22Rv1 (cell line): ENCODE data around the gene DUXB.

ENCODE experiments used
- CTCF ChIP-seq: fragments of 450-650 bp; IDR thresholded peaks from 2 replicates; pipeline ENCODE4 v1.5.1; 2017; ENCODE audit warnings: mild to moderate bottlenecking
- ZFX ChIP-seq: fragments of 450-650 bp; IDR thresholded peaks from 2 replicates; pipeline ENCODE4 v1.6.1; 2017; ENCODE audit warnings: antibody characterized with exemption, borderline replicate concordance

- TF ChIP-seq CTCF, result no peak
- TF ChIP-seq ZFX, result no peak
These were observed 9.1 kb upstream of the DUXB start for GRCh38 chr16:75710344-75710743.
